Stomach smooth muscle (tissue), 2 donors: ENCODE results near the gene GUCY1B1.

Source experiments
- H3K27ac ChIP-seq: one replicate; pipeline ENCODE4 v1.7.0; 2013; ENCODE audit warnings: mild to moderate bottlenecking, low read length, inconsistent platforms
- H3K27me3 ChIP-seq, 2 donors: one replicate each; pipeline ENCODE4 v1.7.0; 2013; ENCODE audit warnings: low read length in 2 of 2; ENCODE audit not compliant: insufficient read depth in 2 of 2, control insufficient read depth in 1 of 2
- H3K36me3 ChIP-seq, 2 donors: one replicate each; pipeline ENCODE4 v1.7.0; 2013; ENCODE audit warnings: low read length in 2 of 2; ENCODE audit not compliant: control insufficient read depth in 2 of 2, insufficient read depth in 2 of 2
- H3K4me1 ChIP-seq: one replicate; pipeline ENCODE4 v1.7.0; 2013; ENCODE audit warnings: low read length; ENCODE audit not compliant: control insufficient read depth, insufficient read depth
- H3K4me3 ChIP-seq, 2 donors: one replicate each; pipeline ENCODE4 v1.7.0; 2013; ENCODE audit warnings: low read length in 2 of 2
- H3K9ac ChIP-seq, 2 donors: one replicate each; pipeline ENCODE4 v1.7.0; 2013; ENCODE audit warnings: low read length in 2 of 2, mild to moderate bottlenecking in 1 of 2
- H3K9me3 ChIP-seq, 2 donors: one replicate each; pipeline ENCODE4 v1.7.0; 2013; ENCODE audit warnings: low read length in 2 of 2; ENCODE audit not compliant: control insufficient read depth in 2 of 2
- donor health status: healthy.
- donor health status: Pancreatic carcinoma.

The GUCY1B1 gene

DNA sequence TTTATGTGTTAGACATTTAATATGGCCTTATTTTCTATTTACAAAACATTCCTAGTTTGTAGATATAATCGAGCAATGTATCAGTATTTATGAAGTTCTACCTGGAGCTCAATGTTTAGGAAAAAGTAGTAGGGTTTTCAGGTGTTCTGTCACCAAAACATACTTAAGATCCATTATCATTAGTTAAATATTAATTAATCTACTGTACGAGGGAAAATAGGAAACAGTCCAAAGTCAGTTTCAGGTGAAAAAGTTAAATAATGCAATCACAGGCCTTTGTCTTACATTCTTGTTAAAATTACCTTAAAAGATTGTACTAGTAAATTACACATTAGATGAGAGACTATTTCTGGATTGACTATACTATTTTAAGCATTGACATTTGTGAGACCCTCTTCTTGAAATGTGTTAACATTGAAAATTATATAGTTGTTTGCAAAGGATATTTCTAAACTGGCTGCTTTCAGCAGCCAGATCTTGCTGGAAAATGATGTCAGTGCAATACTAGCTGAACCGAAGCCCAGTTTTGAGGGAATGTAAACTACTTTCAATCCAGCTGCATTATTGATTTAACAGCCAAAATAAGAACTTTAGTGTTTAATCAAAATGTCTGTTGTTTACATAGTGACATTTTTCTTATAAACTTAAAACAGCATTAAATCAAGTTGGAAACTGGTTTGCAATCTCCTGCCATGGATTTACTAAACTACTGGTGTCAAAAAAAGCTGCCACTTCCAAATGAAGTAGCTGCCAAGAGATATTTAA is 19.3 kb downstream of the GUCY1B1 start:
- Histone ChIP-seq H3K4me3 (no peak overlapping the region), H3K4me1 (peaks cover 21% of the 10 kb centered on the region), H3K27me3 (no peaks in the 10 kb centered on the region), H3K9ac (peak overlapping the region in 1 of 2 donors; percentile 28), H3K36me3 (peaks cover 7 to 9% of the 10 kb centered on the region in 2 donors), H3K27ac (peak overlapping the region; percentile 6), H3K9me3 (no peaks in the 10 kb centered on the region)

DNA sequence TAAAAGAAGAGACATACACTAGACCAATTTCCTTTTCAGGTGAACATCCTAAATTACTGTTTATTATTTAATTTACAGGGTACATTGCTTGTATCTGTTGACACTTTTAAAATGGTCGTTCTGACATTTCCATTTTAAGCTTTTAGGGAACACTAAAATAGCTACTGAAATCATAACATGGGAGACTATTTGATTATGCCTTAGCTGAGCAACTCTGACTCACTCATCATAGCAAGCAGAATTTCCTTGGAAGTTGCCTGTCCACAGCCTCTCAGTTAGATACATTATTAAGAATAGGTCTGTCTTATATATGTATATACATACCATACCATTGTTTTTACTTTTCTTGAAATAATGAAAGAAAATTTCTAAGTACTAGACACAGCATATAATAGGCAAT is 22.0 kb downstream of the GUCY1B1 start:
- peak overlapping the region; percentile 26 for H3K27ac ChIP-seq
- no peaks in the 10 kb centered on the region for H3K9me3 ChIP-seq
- H3K27me3 ChIP-seq, result no peaks in the 10 kb centered on the region
- no peaks in the 10 kb centered on the region for H3K36me3 ChIP-seq
- no peak overlapping the region for H3K4me3 ChIP-seq
- peaks cover 12% of the 10 kb centered on the region for H3K4me1 ChIP-seq
- no peak overlapping the region for H3K9ac ChIP-seq

DNA sequence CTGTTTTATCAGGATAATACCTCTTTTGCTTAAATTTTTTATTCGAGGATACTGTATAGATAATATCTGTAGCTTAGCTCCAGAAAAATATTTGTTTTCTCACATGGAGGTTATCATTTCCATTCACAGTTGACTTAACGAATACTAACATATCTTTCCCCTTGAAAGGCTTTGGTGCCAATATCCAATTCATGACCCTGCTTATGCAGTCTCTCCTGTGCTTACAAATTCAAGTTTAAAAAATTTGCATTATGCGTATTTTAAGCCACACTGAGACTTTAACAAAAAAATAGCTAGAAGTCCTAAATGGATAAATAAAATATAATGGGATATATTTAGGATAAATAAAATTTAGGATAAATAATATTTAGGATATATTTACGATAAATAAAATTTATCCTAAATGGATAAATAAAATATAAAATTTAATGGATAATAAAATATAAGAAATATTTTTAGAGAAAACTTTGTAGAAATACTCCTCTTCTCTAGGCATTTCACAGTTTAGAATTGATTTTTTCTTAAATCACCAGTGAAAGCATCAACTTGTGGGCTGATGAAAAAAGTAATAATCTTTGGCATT is 22.5 kb downstream of the GUCY1B1 start:
- Histone ChIP-seq H3K9me3 (no peaks in the 10 kb centered on the region), H3K27ac (no peak overlapping the region), H3K27me3 (no peaks in the 10 kb centered on the region), H3K36me3 (no peaks in the 10 kb centered on the region), H3K4me1 (peaks cover 12% of the 10 kb centered on the region), H3K4me3 (no peak overlapping the region), H3K9ac (no peak overlapping the region)

DNA sequence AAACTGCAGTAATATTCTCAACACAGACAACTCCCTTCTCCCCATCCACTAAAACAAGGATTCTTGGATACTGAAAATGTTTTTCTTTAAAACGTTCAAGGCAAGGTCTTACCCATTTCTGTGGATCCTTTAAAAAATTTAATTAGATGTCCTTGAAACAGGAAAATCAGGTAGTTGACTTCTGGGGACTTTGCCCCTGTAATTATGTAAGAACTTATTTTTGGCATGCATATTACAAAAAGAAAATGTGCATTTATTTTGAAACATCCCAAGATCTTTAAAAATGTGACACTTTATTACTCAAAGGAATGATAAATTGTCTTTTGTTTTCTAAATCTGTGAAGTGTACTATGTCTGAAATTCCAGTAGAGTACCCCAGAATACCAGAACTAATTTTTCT is 25.8 kb downstream of the GUCY1B1 start:
- Histone ChIP-seq H3K4me1 (peaks cover 14% of the 10 kb centered on the region), H3K4me3 (no peak overlapping the region), H3K9me3 (no peaks in the 10 kb centered on the region), H3K27me3 (no peaks in the 10 kb centered on the region), H3K27ac (no peak overlapping the region), H3K36me3 (peaks cover 0 to 2% of the 10 kb centered on the region in 2 donors), H3K9ac (no peak overlapping the region)

DNA sequence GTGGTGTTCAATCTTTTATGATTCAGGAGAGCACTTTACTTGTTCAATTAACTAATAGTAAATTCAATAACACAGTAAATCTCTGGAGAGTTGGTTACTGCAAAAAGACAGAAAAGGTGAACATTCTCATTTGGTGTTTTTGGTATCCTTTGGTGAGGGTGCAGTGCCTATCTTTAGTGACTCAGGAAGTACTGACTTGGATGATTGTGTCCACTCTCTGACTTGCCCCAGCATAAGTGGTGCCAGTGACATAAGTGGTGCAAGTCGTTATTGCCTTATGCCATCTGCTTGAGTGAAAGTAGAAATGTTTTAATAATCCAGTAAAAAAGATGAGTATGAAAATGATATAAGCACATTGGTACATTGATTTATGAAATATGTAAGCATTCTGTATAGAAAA is 27.0 kb downstream of the GUCY1B1 start:
- Histone ChIP-seq H3K4me3 (no peak overlapping the region), H3K9ac (no peak overlapping the region)

DNA sequence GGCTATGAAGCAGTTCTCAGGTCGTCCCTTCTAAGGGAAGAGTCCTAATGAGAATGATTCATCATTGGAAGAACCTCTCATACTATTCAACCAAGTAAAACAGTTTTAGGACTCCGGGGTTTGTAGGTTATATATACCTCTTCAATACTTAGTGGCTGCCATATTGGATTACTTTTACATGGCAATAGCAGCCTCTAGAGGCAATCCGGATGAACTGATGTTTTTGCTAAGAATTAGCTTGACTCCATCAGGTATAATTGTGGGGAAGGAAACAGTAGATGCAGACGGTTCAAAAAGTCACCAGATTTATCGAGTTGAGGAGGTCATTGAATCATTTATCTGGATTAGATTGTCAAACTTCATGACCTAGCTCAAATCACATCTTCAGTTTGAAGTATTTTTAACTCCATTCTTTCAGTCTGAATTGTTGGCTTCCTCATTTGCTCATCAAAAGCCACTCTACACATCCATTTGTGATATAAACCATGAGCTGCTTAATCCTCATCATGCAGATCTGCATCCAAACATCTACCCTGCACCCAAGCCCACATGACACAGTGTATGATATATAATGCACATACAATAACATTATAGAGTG is 28.4 kb downstream of the GUCY1B1 start:
- no peaks in the 10 kb centered on the region for H3K27me3 ChIP-seq
- peak overlapping the region in 1 of 2 donors; percentile 2 for H3K4me3 ChIP-seq
- peaks cover 0 to 12% of the 10 kb centered on the region in 2 donors for H3K36me3 ChIP-seq
- H3K9ac ChIP-seq, result no peak overlapping the region
- H3K9me3 ChIP-seq, result no peaks in the 10 kb centered on the region
- no peak overlapping the region for H3K27ac ChIP-seq
- peaks cover 8% of the 10 kb centered on the region for H3K4me1 ChIP-seq

More for the DNA sequence above, 27.0 kb downstream of the GUCY1B1 start:
- no peak overlapping the region for H3K27ac ChIP-seq
- peaks cover 8% of the 10 kb centered on the region for H3K4me1 ChIP-seq
- H3K36me3 ChIP-seq, result peaks cover 0 to 10% of the 10 kb centered on the region in 2 donors
- H3K27me3 ChIP-seq, result no peaks in the 10 kb centered on the region
- H3K9me3 ChIP-seq, result no peaks in the 10 kb centered on the region

DNA sequence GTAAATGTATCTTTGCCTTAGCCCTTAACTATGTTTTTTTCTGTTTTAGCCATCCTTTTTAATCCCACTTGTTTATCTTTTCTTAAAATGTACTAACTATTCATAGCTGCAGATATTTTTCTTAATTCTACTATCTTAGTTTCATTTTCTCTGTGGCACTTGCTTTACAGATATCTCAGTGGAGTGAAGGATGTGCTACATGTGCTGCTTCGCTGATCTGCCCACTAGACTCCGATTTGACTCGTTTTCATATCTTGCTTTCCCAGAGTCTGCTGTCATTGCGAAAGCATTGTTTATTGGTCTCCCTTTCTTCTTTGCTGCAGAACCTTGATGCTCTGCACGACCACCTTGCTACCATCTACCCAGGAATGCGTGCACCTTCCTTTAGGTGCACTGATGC is 30.6 kb downstream of the GUCY1B1 start:
- no peaks in the 10 kb centered on the region for H3K9me3 ChIP-seq
- H3K27ac ChIP-seq, result no peak overlapping the region
- peaks cover 0 to 18% of the 10 kb centered on the region in 2 donors for H3K36me3 ChIP-seq
- H3K27me3 ChIP-seq, result no peaks in the 10 kb centered on the region
- peaks cover 8% of the 10 kb centered on the region for H3K4me1 ChIP-seq
- H3K9ac ChIP-seq, result peak overlapping the region; percentile 21 to 22
- peak overlapping the region; percentile 58 to 60 for H3K4me3 ChIP-seq

DNA sequence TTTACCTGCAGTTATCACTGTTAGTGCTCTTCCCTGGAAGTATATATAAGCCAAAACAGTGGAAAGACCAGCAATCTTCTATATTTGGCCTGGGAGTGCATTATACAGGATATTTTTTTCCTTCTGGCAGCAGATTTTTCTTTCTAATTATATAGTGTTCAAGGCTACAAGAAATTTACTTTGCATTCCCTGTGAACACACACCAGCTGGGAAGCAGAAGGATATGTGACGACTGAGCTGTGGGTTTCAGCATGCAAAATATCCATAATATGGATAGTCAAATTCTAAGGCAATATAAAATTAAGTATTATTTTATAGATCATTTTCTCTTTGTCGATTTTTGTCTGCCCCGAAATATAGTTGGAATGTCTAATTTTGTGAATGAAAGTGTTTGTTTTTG is 31.2 kb downstream of the GUCY1B1 start:
- Histone ChIP-seq H3K27me3 (no peaks in the 10 kb centered on the region), H3K9ac (no peak overlapping the region), H3K4me3 (peak overlapping the region; percentile 58 to 60), H3K27ac (no peak overlapping the region), H3K36me3 (peaks cover 0 to 21% of the 10 kb centered on the region in 2 donors), H3K4me1 (peaks cover 8% of the 10 kb centered on the region), H3K9me3 (no peaks in the 10 kb centered on the region)

DNA sequence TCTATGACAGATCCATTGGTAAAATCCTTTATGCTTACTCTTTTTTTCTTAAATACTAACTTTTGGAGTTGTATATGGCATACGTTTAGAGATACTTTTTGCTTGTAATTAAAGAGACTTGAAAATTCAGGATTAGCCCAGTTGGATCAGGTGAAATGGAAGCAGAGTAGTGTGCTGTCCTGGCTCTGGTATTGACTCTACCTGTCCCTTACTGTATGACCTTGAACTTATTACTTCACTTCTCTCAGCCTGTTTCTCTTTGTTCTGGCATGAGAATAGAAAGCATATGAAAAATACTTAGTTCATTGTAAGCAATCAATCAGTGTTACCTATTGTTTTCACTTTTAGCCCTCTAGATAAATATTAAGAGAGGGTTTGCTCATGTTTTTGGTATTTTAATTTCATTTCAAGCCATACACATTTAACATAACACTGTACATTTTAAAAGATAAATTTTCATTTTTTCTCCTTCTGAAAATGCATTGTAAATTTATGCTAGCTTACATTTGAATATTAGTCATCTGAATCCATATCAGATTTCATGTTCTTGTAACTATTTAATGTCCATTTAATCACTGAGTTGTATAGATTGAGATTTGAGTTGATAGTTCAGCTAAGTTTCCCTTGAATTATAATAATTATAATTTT is 35.9 kb downstream of the GUCY1B1 start:
- H3K27me3 ChIP-seq, result no peaks in the 10 kb centered on the region
- no peaks in the 10 kb centered on the region for H3K9me3 ChIP-seq
- H3K4me1 ChIP-seq, result peaks cover under 1% of the 10 kb centered on the region
- no peak overlapping the region for H3K9ac ChIP-seq
- peaks cover 4 to 26% of the 10 kb centered on the region in 2 donors for H3K36me3 ChIP-seq
- no peak overlapping the region for H3K4me3 ChIP-seq
- no peak overlapping the region for H3K27ac ChIP-seq

DNA sequence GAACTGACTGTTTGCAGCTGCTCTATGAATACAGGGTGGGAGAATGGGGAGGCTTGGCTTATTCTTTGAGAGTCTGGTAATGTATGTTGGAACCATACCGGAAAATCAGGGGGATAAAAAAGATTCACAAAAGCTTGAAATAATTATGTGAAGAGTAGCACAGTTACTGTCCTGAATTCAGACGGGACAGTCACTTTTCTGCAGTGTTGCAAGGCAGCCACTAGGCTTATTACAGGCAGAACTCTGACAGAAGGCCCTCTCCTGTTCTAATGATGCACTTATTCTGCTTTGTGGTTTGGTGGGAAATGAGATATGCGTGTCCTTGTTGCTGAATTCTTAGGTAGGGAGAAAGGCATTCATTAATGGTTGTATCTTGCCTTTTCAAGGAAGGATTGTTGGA is 37.2 kb downstream of the GUCY1B1 start:
- H3K27me3 ChIP-seq, result no peaks in the 10 kb centered on the region
- H3K4me3 ChIP-seq, result no peak overlapping the region
- no peaks in the 10 kb centered on the region for H3K9me3 ChIP-seq
- no peak overlapping the region for H3K27ac ChIP-seq
- peaks cover 4 to 23% of the 10 kb centered on the region in 2 donors for H3K36me3 ChIP-seq
- no peaks in the 10 kb centered on the region for H3K4me1 ChIP-seq
- no peak overlapping the region for H3K9ac ChIP-seq
